ENCODE measurements around the gene FADS1. TPM values are rescaled to one million over a fixed set of nuclear protein-coding genes. Genes with fewer than 3 reads are reported as not detected.
A peak's percentile ranks its signal among the peaks of the same experiment; 100 is the strongest.

FADS1 gene
- total RNA-seq, 1 donor from 2014 or later, result 96.3 TPM

- no peak for DNase-seq (ENCODE audit: low read depth)
- H3K27me3 ChIP-seq (ENCODE audit: control insufficient read depth, insufficient read depth, low read length), result no peaks in the 10 kb centered on the region
- TF ChIP-seq CTCF (IDR thresholded peaks at IDR 0.05; ENCODE audit: insufficient read depth, low read length, poor library complexity, severe bottlenecking), result no peak
- H3K36me3 ChIP-seq (ENCODE audit: control insufficient read depth, insufficient read depth, low read length), result peaks cover 5% of the 10 kb centered on the region
- H3K4me3 ChIP-seq (ENCODE audit: low read depth, low read length), result peak overlapping the region; percentile 63
These were observed 23.5 kb downstream of the FADS1 start for GRCh38 chr11:61793083-61793828.

GRCh38 chr11:61792310-61793082 lies 24.3 kb downstream of the FADS1 start, which contains the start of the genes FEN1 and TMEM258:
FEN1 (plus strand) TSS chr11:61792911; CDS start chr11:61795362, 2,451 bp downstream.
TMEM258 (minus strand) TSS chr11:61792599; CDS start chr11:61792558, 41 bp downstream.
- TF ChIP-seq CTCF (IDR thresholded peaks at IDR 0.05; ENCODE audit: insufficient read depth, low read length, poor library complexity, severe bottlenecking), result no peak
- H3K36me3 ChIP-seq (ENCODE audit: control insufficient read depth, insufficient read depth, low read length), result peaks cover 6% of the 10 kb centered on the region
- DNase-seq (ENCODE audit: low read depth), result peak; percentile 84
- H3K27me3 ChIP-seq (ENCODE audit: control insufficient read depth, insufficient read depth, low read length), result no peaks in the 10 kb centered on the region
- H3K4me3 ChIP-seq (ENCODE audit: low read depth, low read length), result peak within 1 kb of the TSS; percentile 63

GRCh38 chr11:61791737-61792309 lies 25.0 kb downstream of the FADS1 start:
- TF ChIP-seq CTCF (IDR thresholded peaks at IDR 0.05; ENCODE audit: insufficient read depth, low read length, poor library complexity, severe bottlenecking), result no peak
- Histone ChIP-seq H3K27me3 (ENCODE audit: control insufficient read depth, insufficient read depth, low read length) (no peaks in the 10 kb centered on the region), H3K36me3 (ENCODE audit: control insufficient read depth, insufficient read depth, low read length) (peaks cover 6% of the 10 kb centered on the region), H3K4me3 (ENCODE audit: low read depth, low read length) (peak overlapping the region; percentile 63)
- peak; percentile 53 for DNase-seq (ENCODE audit: low read depth)

GRCh38 chr11:61787928-61788491 lies 28.8 kb downstream of the FADS1 start:
- TF ChIP-seq CTCF (IDR thresholded peaks at IDR 0.05; ENCODE audit: insufficient read depth, low read length, poor library complexity, severe bottlenecking), result peak; percentile 74
- peaks cover 9% of the 10 kb centered on the region for H3K36me3 ChIP-seq (ENCODE audit: control insufficient read depth, insufficient read depth, low read length)

GRCh38 chr11:61785837-61786402 lies 30.9 kb downstream of the FADS1 start:
- H3K27me3 ChIP-seq (ENCODE audit: control insufficient read depth, insufficient read depth, low read length), result no peaks in the 10 kb centered on the region
- TF ChIP-seq CTCF (IDR thresholded peaks at IDR 0.05; ENCODE audit: insufficient read depth, low read length, poor library complexity, severe bottlenecking), result peak; percentile 16
- DNase-seq (ENCODE audit: low read depth), result no peak
- peaks cover 9% of the 10 kb centered on the region for H3K36me3 ChIP-seq (ENCODE audit: control insufficient read depth, insufficient read depth, low read length)
- no peak overlapping the region for H3K4me3 ChIP-seq (ENCODE audit: low read depth, low read length)

More at GRCh38 chr11:61787928-61788491, 28.8 kb downstream of the FADS1 start:
- Histone ChIP-seq H3K4me3 (ENCODE audit: low read depth, low read length) (no peak overlapping the region), H3K27me3 (ENCODE audit: control insufficient read depth, insufficient read depth, low read length) (no peaks in the 10 kb centered on the region)
- DNase-seq (ENCODE audit: low read depth), result no peak
